ENCODE data around the gene BEX4. TPM values are rescaled to one million over a fixed set of nuclear protein-coding genes. Genes with fewer than 3 reads are reported as not detected.
A peak's percentile ranks its signal among the peaks of the same experiment; 100 is the strongest.

Gene BEX4
- total RNA-seq, 4 donors from 2014 or later = 51.2 to 81.7 (median 60.0) TPM

GRCh38 chrX:103253608-103254007 is 38.7 kb downstream of the BEX4 start:
- H3K9me3 ChIP-seq = no peaks in the 10 kb centered on the region
- peak overlapping the region; percentile 53 to 64 for H3K4me3 ChIP-seq
- peak overlapping the region; percentile 87 to 88 (median 88) for H3K27ac ChIP-seq
- 13 to 37% methylated on average over 6 to 8 of the region's 8 CpGs for WGBS, 2 donors (ENCODE audit: low coverage in 1 of 2)
- H3K4me1 ChIP-seq = peaks cover 0 to 15% (median 0%) of the 10 kb centered on the region in 3 donors
- H3K27me3 ChIP-seq = no peaks in the 10 kb centered on the region
- H3K36me3 ChIP-seq = no peaks in the 10 kb centered on the region
- no peak for ATAC-seq
- TF ChIP-seq EP300 (IDR thresholded peaks at IDR 0.05) (no peak), CTCF (IDR thresholded peaks at IDR 0.05) (no peak), POLR2AphosphoS5 (IDR thresholded peaks at IDR 0.05) (no peak), POLR2A (IDR thresholded peaks at IDR 0.05) (no peak)

- no peaks in the 10 kb centered on the region for H3K27me3 ChIP-seq
- H3K9me3 ChIP-seq = no peaks in the 10 kb centered on the region
- TF ChIP-seq EP300 (IDR thresholded peaks at IDR 0.05) (no peak), CTCF (IDR thresholded peaks at IDR 0.05) (no peak), POLR2AphosphoS5 (IDR thresholded peaks at IDR 0.05) (no peak), POLR2A (IDR thresholded peaks at IDR 0.05) (no peak)
- H3K36me3 ChIP-seq = no peaks in the 10 kb centered on the region
- peak overlapping the region; percentile 87 to 88 (median 88) for H3K27ac ChIP-seq
- H3K4me3 ChIP-seq = peak overlapping the region; percentile 53 to 64
- 0 to 15% methylated on average over 11 to 19 of the region's 22 CpGs for WGBS, 2 donors (ENCODE audit: low coverage in 1 of 2)
- H3K4me1 ChIP-seq = peaks cover 0 to 15% (median 0%) of the 10 kb centered on the region in 3 donors
- peak; percentile 35 for ATAC-seq
These were observed 39.4 kb downstream of the BEX4 start for GRCh38 chrX:103254171-103254824.

- peaks cover 0 to 15% (median 0%) of the 10 kb centered on the region in 3 donors for H3K4me1 ChIP-seq
- no peaks in the 10 kb centered on the region for H3K9me3 ChIP-seq
- WGBS, 2 donors (ENCODE audit: low coverage in 1 of 2) = 0 to 14% methylated on average over 10 to 20 of the region's 22 CpGs
- H3K27ac ChIP-seq = peak within 1 kb of the TSS; percentile 87 to 88 (median 88)
- H3K4me3 ChIP-seq = peak within 1 kb of the TSS; percentile 53 to 64
- no peaks in the 10 kb centered on the region for H3K36me3 ChIP-seq
- peak; percentile 91 for ATAC-seq
- no peak for TF ChIP-seq CTCF (IDR thresholded peaks at IDR 0.05)
- peak in 1 of 2 donors; percentile 32 for TF ChIP-seq POLR2A (IDR thresholded peaks at IDR 0.05)
- peak; percentile 57 for TF ChIP-seq POLR2AphosphoS5 (IDR thresholded peaks at IDR 0.05)
- no peaks in the 10 kb centered on the region for H3K27me3 ChIP-seq
These were observed 40.1 kb downstream of the BEX4 start, which contains the start of gene TCEAL8 for GRCh38 chrX:103254921-103255493. Gene TCEAL8, minus strand, starts transcription at chrX:103255155. Its CDS starts 1,176 bp downstream, at chrX:103253979.

- Histone ChIP-seq H3K4me3 (no peak overlapping the region), H3K36me3 (no peaks in the 10 kb centered on the region), H3K4me1 (peaks cover 0 to 15% (median 0%) of the 10 kb centered on the region in 3 donors), H3K27ac (no peak overlapping the region), H3K9me3 (no peaks in the 10 kb centered on the region), H3K27me3 (no peaks in the 10 kb centered on the region)
- no peak for ATAC-seq
- TF ChIP-seq POLR2AphosphoS5 (IDR thresholded peaks at IDR 0.05) (no peak), POLR2A (IDR thresholded peaks at IDR 0.05) (no peak), EP300 (IDR thresholded peaks at IDR 0.05) (no peak), CTCF (IDR thresholded peaks at IDR 0.05) (no peak)
These were observed 41.7 kb downstream of the BEX4 start for GRCh38 chrX:103256651-103257050.

- H3K27ac ChIP-seq = no peak overlapping the region
- H3K4me1 ChIP-seq = peaks cover 0 to 4% (median 0%) of the 10 kb centered on the region in 3 donors
- no peak for TF ChIP-seq CTCF (IDR thresholded peaks at IDR 0.05)
- TF ChIP-seq POLR2A (IDR thresholded peaks at IDR 0.05) = no peak
- H3K27me3 ChIP-seq = no peaks in the 10 kb centered on the region
- no peak for ATAC-seq
- H3K4me3 ChIP-seq = no peak overlapping the region
- H3K36me3 ChIP-seq = no peaks in the 10 kb centered on the region
- no peaks in the 10 kb centered on the region for H3K9me3 ChIP-seq
These were observed 43.4 kb downstream of the BEX4 start for GRCh38 chrX:103258275-103258674.
